ENCODE measurements around the gene SMARCA2.

SMARCA2 gene

DNA sequence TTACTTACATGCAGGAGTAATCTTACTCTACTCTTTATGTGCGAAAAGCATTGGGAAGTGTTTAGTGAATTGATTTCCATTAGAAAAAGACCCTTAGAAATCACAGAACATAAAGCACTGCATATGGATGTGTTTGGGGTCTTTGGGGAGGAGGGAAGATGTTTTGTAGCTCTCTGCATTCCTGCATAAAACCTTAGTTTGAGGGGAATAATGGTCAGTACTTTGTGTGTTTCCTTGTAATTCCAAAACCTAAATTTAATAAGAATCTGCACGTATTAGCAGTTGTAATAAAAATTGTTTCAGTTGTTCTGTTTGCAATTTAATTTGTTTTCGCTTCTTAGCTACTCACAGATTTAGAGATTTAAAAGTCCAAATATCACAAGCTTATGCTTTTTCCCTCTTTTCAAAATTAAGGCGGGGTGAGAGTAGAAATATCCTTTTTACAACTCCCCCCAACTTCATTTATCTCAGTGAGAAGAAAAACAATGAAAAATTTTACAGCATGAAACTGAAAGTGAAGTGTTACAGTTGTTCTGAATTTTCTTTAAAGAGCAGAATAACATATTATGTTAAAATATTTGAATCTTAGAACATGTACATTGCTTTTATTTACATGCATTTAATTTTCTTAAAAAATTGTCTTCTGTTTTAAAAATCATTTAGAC, 143.8 kb downstream of the SMARCA2 start:
- FAIRE-seq (no peak), DNase-seq (ENCODE audit: insufficient read length, low spot score) (no peak)
- no peak for TF ChIP-seq TAF1 (IDR thresholded peaks at IDR 0.05; ENCODE audit: low read depth, low read length)
- no peak for TF ChIP-seq POU2F2 (IDR thresholded peaks at IDR 0.05; ENCODE audit: low read depth, low read length)
- no peak for TF ChIP-seq POLR2A (IDR thresholded peaks at IDR 0.05; ENCODE audit: low read depth, low read length)
- TF ChIP-seq SPI1 (IDR thresholded peaks at IDR 0.05; ENCODE audit: low read depth, low read length), result no peak
- no peak for TF ChIP-seq POLR2AphosphoS5 (IDR thresholded peaks at IDR 0.05; ENCODE audit: low read depth, low read length)
- TF ChIP-seq PAX5 (IDR thresholded peaks at IDR 0.05; ENCODE audit: insufficient read depth, low read length, severe bottlenecking), result no peak

GRCh38 chr9:2159521-2160454, 144.6 kb downstream of the SMARCA2 start:
- FAIRE-seq (peak; percentile 78), DNase-seq (ENCODE audit: insufficient read length, low spot score) (no peak)
- no peak for TF ChIP-seq POLR2AphosphoS5 (IDR thresholded peaks at IDR 0.05; ENCODE audit: low read depth, low read length)
- no peak for TF ChIP-seq PAX5 (IDR thresholded peaks at IDR 0.05; ENCODE audit: insufficient read depth, low read length, severe bottlenecking)
- no peak for TF ChIP-seq POLR2A (IDR thresholded peaks at IDR 0.05; ENCODE audit: low read depth, low read length)
- no peak for TF ChIP-seq TAF1 (IDR thresholded peaks at IDR 0.05; ENCODE audit: low read depth, low read length)
- no peak for TF ChIP-seq POU2F2 (IDR thresholded peaks at IDR 0.05; ENCODE audit: low read depth, low read length)
- TF ChIP-seq SPI1 (IDR thresholded peaks at IDR 0.05; ENCODE audit: low read depth, low read length), result no peak

DNA sequence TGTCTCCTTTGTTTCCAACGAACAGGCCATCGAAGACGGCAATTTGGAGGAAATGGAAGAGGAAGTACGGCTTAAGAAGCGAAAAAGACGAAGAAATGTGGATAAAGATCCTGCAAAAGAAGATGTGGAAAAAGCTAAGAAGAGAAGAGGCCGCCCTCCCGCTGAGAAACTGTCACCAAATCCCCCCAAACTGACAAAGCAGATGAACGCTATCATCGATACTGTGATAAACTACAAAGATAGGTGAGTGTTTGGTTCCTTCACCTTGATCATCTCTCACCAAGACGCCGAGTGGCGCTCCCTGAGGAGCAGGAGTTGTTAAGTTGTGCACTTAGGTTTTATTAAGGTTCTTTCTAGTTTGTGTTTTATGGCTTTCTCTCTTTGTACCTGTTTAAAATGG, 146.5 kb downstream of the SMARCA2 start:
- TF ChIP-seq POU2F2 (IDR thresholded peaks at IDR 0.05; ENCODE audit: low read depth, low read length), result no peak
- TF ChIP-seq POLR2A (IDR thresholded peaks at IDR 0.05; ENCODE audit: low read depth, low read length), result no peak
- TF ChIP-seq POLR2AphosphoS5 (IDR thresholded peaks at IDR 0.05; ENCODE audit: low read depth, low read length), result no peak
- no peak for TF ChIP-seq PAX5 (IDR thresholded peaks at IDR 0.05; ENCODE audit: insufficient read depth, low read length, severe bottlenecking)
- no peak for TF ChIP-seq SPI1 (IDR thresholded peaks at IDR 0.05; ENCODE audit: low read depth, low read length)
- TF ChIP-seq TAF1 (IDR thresholded peaks at IDR 0.05; ENCODE audit: low read depth, low read length), result no peak
- peak; percentile 13 for FAIRE-seq
- no peak for DNase-seq (ENCODE audit: insufficient read length, low spot score)

- no peak for TF ChIP-seq SPI1 (IDR thresholded peaks at IDR 0.05; ENCODE audit: low read depth, low read length)
- TF ChIP-seq POLR2AphosphoS5 (IDR thresholded peaks at IDR 0.05; ENCODE audit: low read depth, low read length), result no peak
- TF ChIP-seq TAF1 (IDR thresholded peaks at IDR 0.05; ENCODE audit: low read depth, low read length), result no peak
- TF ChIP-seq POU2F2 (IDR thresholded peaks at IDR 0.05; ENCODE audit: low read depth, low read length), result no peak
- TF ChIP-seq PAX5 (IDR thresholded peaks at IDR 0.05; ENCODE audit: insufficient read depth, low read length, severe bottlenecking), result no peak
- no peak for TF ChIP-seq POLR2A (IDR thresholded peaks at IDR 0.05; ENCODE audit: low read depth, low read length)
- DNase-seq (ENCODE audit: insufficient read length, low spot score) (no peak), FAIRE-seq (no peak)
Observed at GRCh38 chr9:2163231-2163885, 148.2 kb downstream of the SMARCA2 start.

DNA sequence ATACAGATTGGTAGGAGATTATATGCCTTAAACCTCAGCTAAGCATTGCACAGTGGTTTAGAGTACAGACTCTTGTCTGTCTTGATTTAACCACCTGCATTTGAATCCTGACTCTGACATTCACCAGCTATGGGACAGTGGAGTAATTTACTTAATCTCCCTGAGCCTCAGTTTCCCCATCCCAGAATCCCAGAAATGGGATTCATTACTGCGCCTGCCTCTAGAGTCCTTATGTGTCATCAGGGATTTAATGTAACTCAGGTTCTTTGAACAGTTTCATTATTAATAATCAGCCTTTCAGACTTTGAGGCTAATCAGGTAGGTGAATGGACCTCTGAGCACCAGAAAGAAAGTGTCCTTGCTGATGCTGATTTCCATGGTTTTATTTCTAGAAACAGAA, 149.1 kb downstream of the SMARCA2 start:
- FAIRE-seq, result peak; percentile 61
- TF ChIP-seq TAF1 (IDR thresholded peaks at IDR 0.05; ENCODE audit: low read depth, low read length) (no peak), PAX5 (IDR thresholded peaks at IDR 0.05; ENCODE audit: insufficient read depth, low read length, severe bottlenecking) (no peak), POU2F2 (IDR thresholded peaks at IDR 0.05; ENCODE audit: low read depth, low read length) (no peak), SPI1 (IDR thresholded peaks at IDR 0.05; ENCODE audit: low read depth, low read length) (no peak), POLR2A (IDR thresholded peaks at IDR 0.05; ENCODE audit: low read depth, low read length) (no peak), POLR2AphosphoS5 (IDR thresholded peaks at IDR 0.05; ENCODE audit: low read depth, low read length) (no peak)
- DNase-seq (ENCODE audit: insufficient read length, low spot score), result no peak

GRCh38 chr9:2166203-2166602, 151.1 kb downstream of the SMARCA2 start:
- TF ChIP-seq POLR2AphosphoS5 (IDR thresholded peaks at IDR 0.05; ENCODE audit: low read depth, low read length) (no peak), POU2F2 (IDR thresholded peaks at IDR 0.05; ENCODE audit: low read depth, low read length) (no peak), POLR2A (IDR thresholded peaks at IDR 0.05; ENCODE audit: low read depth, low read length) (no peak), TAF1 (IDR thresholded peaks at IDR 0.05; ENCODE audit: low read depth, low read length) (no peak), SPI1 (IDR thresholded peaks at IDR 0.05; ENCODE audit: low read depth, low read length) (no peak), PAX5 (IDR thresholded peaks at IDR 0.05; ENCODE audit: insufficient read depth, low read length, severe bottlenecking) (no peak)
- FAIRE-seq, result peak; percentile 26
- DNase-seq (ENCODE audit: insufficient read length, low spot score), result no peak

DNA sequence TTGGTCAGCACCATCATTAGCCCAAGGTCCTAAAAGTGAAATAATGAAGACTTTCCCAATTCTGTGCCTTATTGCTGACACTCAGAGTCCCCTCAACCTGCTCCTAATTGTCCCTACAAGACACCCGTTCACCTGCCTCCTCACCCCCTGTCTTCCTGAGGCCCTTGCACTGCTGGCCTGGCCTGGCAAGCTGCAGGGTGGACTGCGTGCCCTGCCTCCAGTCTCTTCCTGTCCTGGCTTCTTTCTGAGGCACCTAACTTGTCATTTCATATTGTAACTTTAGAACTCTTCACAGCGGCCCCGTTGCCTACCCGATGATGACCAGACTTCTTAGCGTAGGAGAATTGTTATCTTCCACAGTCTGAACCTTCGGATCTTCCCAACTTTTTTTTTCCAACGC, 153.9 kb downstream of the SMARCA2 start:
- FAIRE-seq (no peak), DNase-seq (ENCODE audit: insufficient read length, low spot score) (no peak)
- no peak for TF ChIP-seq POU2F2 (IDR thresholded peaks at IDR 0.05; ENCODE audit: low read depth, low read length)
- TF ChIP-seq POLR2A (IDR thresholded peaks at IDR 0.05; ENCODE audit: low read depth, low read length), result no peak
- no peak for TF ChIP-seq SPI1 (IDR thresholded peaks at IDR 0.05; ENCODE audit: low read depth, low read length)
- TF ChIP-seq POLR2AphosphoS5 (IDR thresholded peaks at IDR 0.05; ENCODE audit: low read depth, low read length), result no peak

DNA sequence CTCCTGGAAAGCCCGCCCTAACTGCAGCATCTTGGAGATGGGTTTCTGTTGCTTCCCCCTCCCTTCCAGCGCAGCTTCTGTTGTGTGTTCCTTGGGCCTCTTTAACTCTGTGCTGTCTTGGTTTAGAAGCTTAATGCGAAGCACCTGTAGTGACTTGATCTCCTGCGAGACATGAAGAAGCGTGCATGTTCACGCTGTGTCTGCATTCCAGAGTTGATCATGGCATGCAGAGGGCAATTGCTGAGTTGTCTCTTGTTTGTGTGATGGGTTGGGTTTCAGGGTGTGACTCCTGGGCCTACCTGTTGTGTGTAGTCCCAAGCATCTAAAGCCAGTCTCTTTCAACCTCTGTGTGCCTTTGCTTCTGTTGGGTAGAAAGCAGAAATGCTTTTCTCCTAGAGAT, 155.6 kb downstream of the SMARCA2 start:
- TF ChIP-seq POLR2A (IDR thresholded peaks at IDR 0.05; ENCODE audit: low read depth, low read length) (no peak), TAF1 (IDR thresholded peaks at IDR 0.05; ENCODE audit: low read depth, low read length) (no peak), POU2F2 (IDR thresholded peaks at IDR 0.05; ENCODE audit: low read depth, low read length) (no peak), PAX5 (IDR thresholded peaks at IDR 0.05; ENCODE audit: insufficient read depth, low read length, severe bottlenecking) (no peak), POLR2AphosphoS5 (IDR thresholded peaks at IDR 0.05; ENCODE audit: low read depth, low read length) (no peak), SPI1 (IDR thresholded peaks at IDR 0.05; ENCODE audit: low read depth, low read length) (no peak)
- DNase-seq (ENCODE audit: insufficient read length, low spot score) (no peak), FAIRE-seq (peak; percentile 48)

- DNase-seq (ENCODE audit: insufficient read length, low spot score), result no peak
- FAIRE-seq, result no peak
- no peak for TF ChIP-seq PAX5 (IDR thresholded peaks at IDR 0.05; ENCODE audit: insufficient read depth, low read length, severe bottlenecking)
- TF ChIP-seq POLR2A (IDR thresholded peaks at IDR 0.05; ENCODE audit: low read depth, low read length), result peak; percentile 45; the same call in 1 of the 2 replicates
- no peak for TF ChIP-seq SPI1 (IDR thresholded peaks at IDR 0.05; ENCODE audit: low read depth, low read length)
Observed at GRCh38 chr9:2173170-2173569, 158.0 kb downstream of the SMARCA2 start.

All from GM12891 (cell line).